Body of pancreas (tissue), 4 donors: ENCODE data around the gene NFKB1.

Source experiments
- POLR2A ChIP-seq, 3 donors: fragments of 450-650 bp; IDR thresholded peaks; one replicate each; pipeline ENCODE4 v1.6.1; 2016; ENCODE audit warnings: antibody characterized with exemption in 3 of 3, mild to moderate bottlenecking in 2 of 3
- TF ChIP-seq, protein P1 (sequence below), 7 experiments: fragments of 450-650 bp in 4 of 7; fragments of 200-600 bp in 3 of 7; sonication (generic) in 3 of 7; IDR thresholded peaks; one replicate each; pipeline ENCODE4 v1.5.1; 2016 to 2019; ENCODE audit warnings: antibody characterized with exemption in 7 of 7

DNA sequence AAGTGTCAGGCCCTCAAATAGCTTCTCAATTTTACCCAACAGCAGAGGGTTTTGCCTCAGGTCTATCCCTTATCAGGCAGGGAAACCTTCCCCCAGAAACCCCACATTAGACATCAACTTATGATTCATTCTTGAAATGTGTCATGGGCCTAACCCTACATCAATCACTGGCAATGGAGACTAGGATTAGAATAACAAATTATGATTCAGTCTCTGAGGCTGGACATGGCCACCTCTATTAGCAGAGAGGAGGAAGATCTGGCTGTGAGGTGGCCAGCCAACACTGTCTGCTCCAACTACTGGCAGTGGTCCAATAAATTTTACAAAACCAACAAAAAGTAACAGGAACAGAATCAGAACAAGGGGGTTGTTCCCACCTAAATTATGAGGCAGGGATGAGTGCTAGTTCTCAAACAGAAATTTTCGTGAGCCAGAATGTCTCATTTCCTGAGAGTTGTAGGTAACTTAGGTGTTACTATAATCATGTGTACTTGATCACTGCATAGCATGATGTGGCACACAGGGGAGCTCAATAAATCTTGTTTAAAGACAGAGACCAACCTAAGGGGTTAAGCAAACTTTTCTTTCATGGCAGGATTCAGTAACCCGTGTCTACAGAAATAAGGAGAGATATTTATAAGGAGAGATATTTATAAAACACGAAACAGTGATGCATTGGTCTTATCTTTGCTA, 126.8 kb downstream of the NFKB1 start:
- TF ChIP-seq, protein P1, sequence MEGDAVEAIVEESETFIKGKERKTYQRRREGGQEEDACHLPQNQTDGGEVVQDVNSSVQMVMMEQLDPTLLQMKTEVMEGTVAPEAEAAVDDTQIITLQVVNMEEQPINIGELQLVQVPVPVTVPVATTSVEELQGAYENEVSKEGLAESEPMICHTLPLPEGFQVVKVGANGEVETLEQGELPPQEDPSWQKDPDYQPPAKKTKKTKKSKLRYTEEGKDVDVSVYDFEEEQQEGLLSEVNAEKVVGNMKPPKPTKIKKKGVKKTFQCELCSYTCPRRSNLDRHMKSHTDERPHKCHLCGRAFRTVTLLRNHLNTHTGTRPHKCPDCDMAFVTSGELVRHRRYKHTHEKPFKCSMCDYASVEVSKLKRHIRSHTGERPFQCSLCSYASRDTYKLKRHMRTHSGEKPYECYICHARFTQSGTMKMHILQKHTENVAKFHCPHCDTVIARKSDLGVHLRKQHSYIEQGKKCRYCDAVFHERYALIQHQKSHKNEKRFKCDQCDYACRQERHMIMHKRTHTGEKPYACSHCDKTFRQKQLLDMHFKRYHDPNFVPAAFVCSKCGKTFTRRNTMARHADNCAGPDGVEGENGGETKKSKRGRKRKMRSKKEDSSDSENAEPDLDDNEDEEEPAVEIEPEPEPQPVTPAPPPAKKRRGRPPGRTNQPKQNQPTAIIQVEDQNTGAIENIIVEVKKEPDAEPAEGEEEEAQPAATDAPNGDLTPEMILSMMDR (IDR thresholded peaks at IDR 0.05): no peak
- TF ChIP-seq POLR2A (IDR thresholded peaks at IDR 0.05): no peak
